GM18519 (cell line): ENCODE measurements around the gene NBAS.
"Not testable (repeated sequence)": the region's sequence is repeated elsewhere in the genome, so short reads cannot be mapped to it uniquely, and the experiment has no call there.

Experiments
- ATAC-seq: cut with Tn5 transposase; IDR thresholded peaks from one replicate; pipeline ENCODE4 v1.9.1; 2021; ENCODE audit warnings: mild to moderate bottlenecking, moderate library complexity; ENCODE audit not compliant: unreplicated experiment, low FRiP score

NBAS gene

DNA sequence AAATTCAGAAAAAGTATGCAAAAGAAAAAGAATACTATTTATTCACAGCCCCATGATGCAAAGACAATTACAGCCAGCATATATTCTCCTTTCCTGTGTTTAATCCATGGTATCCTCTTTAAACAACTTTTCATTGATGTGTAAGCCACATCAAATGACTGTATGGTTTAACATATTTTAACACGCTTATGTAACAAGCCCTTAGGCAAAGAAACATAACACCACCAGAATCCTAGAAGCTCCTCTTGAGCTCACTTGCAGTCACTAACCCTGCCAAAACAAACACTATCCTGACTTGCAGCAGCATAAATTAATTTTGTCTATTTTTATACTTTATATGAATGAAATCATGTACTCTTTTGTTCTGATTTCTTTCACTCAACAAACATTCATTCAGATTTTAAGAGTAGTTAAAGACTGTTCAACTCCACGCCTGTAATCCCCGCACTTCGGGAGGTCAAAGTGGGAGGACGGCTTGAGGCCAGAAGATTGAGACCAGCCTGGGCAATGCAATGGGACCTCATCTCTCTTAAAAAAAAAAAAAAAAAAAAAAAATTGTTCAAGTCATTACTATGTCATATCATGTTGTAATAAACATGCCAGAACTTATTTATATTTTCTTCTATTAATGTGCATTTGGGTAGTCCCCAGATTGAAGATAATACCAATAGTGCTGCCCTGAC lies 226.3 kb downstream of the NBAS start:
- no peak for ATAC-seq

DNA sequence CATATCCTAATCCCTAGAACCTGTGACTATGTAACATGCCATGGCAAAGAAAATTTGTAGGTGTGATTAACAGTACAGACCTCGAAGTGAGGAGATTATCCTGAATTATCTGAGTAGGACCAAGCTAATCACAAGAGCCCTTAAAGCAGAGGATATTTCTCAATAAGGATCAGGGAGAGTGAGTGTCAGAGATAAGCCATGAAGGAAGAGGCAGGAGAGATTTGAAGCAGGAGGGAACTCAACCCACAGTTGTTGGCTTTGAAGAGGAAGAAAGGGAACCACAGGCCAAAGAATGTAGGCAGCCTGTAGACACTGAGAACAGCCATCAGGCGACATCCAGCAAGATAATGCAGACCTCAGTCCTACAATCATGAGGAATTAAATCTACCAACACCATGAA lies 229.3 kb downstream of the NBAS start:
- no peak for ATAC-seq

DNA sequence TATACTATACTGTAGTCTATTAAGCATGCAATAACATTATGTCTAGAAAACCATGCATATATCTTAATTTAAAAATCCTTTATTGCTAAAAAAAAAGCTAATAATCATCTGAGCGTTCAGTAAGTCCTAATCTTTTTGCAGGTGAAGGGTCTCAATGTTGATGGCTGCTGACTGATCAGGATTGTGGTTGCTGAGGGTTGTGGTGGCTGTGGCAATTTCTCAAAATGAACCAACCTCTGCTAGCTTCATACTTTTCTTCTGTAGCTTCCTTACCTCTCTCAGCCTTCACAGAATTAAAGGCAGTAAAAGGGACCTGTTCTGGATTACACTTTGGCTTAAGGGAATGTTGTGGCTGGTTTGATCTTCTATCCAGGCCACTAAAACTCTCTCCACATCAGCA lies 235.8 kb downstream of the NBAS start:
- no peak for ATAC-seq

DNA sequence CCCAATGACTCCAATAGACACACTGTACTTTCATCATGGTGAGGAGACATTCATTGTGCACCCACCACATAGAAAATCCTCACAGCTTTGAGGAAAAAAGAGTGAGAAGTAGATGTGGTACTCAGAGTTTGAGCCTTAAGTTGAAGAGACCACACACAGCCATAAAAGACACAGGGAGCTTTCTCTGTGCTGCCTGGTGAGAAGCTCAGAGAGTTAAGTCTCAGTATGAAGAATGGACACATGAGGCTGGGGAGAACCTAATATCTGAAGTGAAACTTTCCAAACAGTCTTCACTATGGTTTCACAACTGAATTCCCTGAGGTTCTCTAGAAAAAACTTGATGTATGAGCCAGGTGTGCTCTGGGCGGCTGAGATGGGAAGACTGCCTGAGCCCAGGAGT lies 237.9 kb downstream of the NBAS start:
- ATAC-seq = no peak

DNA sequence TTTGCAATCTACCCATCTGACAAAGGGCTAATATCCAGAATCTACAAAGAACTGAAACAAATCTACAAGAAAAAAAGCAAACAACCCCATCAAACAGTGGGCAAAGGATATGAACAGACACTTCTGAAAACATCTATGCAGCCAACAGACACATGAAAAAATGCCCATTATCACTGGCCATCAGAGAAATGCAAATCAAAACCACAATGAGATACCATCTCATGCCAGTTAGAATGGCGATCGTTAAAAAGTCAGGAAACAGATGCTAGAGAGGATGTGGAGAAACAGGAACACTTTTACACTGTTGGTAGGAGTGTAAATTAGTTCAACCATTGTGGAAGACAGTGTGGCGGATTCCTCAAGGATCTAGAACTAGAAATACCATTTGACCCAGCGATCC lies 239.7 kb downstream of the NBAS start:
- not testable (repeated sequence) for ATAC-seq

DNA sequence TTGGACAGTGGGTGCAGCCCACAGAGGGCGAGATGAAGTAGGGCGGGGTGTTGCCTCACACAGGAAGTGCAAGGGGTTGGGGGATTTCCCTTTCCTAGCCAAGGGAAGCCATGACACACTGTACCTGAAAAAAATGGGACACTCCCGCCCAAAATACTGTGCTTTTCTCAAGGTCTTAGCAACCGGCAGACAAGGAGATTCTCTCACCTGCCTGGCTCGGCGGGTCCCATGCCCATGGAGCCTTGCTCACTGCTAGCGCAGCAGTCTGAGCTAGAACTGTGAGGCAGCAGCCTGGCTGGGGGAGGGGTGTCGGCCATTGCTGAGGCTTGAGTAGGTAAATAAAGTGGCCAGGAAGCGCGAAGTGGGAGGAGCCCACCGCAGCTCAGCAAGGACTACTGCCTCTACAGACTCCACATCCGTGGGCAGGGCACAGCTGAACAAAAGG lies 244.7 kb downstream of the NBAS start:
- ATAC-seq = no peak

DNA sequence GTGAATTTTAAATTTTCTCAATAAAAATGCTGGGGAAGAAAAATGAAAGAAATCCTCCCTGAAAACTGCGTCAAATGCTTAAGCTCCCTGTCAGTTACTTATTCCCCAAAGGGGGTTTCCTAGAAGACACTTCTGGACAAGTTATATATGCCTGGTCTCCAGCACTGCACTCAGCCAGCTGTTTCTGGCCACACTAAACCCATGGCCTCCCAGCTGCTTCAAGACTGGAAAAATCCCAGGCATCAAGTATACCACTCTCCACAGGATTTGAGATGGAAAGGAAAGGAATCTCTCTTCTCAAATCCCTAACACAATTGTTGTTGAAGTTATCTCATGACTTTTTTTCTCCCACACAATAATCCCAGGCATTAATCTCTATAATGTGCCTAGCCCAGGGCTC lies 245.7 kb downstream of the NBAS start:
- ATAC-seq = no peak

DNA sequence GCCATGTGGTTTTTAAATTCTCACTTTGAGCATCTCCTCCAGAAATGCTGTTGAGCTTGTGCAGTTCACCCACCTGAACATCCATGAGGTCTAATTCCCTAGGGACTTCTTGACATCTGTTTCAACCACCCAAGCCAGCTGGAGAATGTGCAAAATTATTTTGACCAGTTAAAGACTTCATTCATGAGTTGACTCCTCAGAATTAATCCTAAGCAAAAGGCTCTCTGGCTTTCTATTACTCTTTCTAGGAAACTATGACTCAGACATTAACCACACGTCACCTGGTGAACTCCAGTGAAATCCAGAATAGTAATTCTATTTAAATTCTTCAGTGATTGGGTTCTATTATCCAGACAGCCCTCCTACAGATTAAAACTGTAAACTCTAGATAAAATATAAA lies 247.5 kb downstream of the NBAS start:
- ATAC-seq = peak; percentile 80

DNA sequence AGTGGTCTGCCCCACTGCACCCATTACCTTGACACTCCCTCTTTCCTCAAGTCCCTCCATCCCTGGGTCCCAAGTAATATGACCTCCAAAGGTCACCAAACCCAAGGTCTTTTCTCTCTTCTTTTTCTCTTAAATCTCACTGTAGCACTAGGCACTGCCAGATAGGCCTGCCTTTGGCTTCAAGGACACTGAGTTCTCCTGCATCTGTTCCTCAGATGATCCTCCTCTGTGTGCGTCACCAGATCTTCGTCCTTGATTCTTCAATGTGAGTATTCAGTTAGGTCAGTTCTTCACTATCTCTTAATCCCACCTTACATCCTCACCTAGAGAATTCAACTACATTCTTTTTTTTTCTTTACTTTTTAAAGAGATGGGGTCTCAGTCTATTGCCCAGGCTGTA lies 249.2 kb downstream of the NBAS start:
- ATAC-seq = no peak

DNA sequence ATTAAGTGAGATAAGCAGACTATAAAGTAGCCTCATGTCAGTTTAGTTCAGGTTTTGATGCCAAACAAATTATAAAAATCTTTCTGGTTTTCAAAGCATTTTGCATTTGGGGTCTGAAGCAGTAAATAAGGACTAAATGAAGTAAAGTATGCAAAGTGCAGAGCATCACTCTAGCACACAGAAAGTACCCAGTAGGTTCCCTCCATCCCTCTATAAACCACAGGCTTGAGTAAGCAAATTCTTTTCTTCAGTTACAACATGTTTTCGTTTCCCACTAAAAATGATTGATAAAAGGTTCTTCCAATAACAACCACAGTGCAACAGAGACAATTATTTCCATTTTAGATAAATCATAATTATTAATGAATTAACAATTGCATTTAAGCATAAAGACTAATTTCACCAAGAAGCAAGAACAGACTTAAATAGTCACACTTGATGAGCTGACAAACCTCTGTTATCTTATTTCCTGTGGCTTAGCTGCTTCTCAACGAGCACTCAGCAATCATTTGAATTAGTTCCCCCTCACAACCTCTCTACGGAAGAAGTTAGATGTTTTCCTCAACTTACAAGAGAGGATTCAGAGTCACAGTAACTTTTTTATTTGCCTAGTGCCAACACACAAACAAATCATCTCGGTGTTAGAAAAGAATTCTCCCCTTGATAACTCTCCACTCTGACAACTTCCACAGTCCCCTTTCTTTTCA lies 249.8 kb downstream of the NBAS start:
- peak; percentile 42 for ATAC-seq

DNA sequence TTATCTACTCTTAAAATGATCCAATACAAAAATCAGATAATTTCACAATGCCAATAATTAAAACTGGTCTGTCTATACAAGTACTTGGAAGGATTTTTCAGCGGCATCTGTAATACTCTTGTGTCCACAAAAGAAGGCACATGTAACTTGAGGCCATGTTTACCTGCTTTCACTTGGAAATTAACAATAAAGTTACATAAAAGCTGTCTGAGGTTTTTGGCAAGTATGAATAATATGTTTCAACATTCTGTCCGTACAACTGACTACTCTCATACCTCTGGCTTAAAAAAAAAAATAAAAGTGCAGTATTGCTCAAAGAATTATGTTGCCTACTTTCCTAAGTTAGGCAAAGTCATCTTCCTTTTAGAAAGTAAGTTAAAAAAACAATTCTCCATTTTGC lies 253.6 kb downstream of the NBAS start:
- no peak for ATAC-seq

DNA sequence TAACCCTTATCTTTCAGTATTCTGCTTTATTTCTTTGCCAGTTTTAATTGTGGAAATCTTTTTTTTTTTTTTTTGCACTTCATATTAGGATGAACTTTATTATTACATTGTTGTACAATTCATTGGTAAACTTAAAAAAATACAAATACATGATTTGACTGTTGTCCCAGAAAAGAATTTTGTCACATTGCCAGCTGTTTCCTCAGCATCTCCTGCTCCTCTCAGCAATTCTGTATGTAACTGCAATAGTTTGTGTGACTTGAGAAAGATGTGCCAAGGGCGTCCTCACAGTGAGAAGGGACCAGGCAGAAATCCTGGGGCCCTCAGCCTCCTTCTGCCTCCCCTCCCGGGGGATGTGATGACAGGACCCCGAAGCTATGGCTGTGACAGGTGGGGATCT lies 254.4 kb downstream of the NBAS start:
- ATAC-seq = no peak

DNA sequence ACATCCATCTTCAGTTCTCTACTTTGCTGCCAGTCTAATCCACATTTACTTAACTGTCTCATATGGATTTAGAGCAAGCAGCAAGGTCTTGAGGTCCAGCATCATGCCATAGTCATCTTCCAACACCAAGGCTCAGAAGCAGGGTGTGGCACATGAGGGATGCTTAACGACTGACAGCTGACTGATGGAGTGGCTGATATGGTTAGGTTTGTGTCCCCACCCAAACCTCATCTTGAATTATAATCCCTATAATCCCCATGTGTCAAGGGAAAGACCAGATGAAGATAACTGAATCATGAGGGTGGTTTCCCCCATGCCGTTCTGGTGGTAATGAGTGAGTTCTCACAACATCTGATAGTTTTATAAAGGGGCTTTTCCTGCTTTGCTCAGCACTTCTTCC lies 257.3 kb downstream of the NBAS start:
- no peak for ATAC-seq

DNA sequence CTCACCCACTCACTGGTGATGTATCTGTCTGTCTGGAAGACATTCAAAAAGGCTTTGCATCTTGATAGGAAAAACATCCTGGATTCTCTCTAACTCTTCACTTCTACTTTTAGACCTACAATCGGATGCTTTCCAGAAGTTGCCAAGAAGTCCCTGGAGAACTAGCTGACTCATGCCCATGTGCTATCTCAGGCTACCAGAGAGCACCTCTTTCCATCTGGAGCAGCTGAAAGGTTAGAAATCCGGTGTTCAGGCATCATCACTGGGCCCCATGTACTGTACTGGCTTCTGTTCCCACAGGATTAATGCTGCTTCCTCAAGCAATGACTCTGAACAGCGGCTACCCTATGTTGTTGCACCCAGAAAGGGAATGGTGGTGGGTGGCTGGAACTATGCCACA lies 259.0 kb downstream of the NBAS start:
- no peak for ATAC-seq

DNA sequence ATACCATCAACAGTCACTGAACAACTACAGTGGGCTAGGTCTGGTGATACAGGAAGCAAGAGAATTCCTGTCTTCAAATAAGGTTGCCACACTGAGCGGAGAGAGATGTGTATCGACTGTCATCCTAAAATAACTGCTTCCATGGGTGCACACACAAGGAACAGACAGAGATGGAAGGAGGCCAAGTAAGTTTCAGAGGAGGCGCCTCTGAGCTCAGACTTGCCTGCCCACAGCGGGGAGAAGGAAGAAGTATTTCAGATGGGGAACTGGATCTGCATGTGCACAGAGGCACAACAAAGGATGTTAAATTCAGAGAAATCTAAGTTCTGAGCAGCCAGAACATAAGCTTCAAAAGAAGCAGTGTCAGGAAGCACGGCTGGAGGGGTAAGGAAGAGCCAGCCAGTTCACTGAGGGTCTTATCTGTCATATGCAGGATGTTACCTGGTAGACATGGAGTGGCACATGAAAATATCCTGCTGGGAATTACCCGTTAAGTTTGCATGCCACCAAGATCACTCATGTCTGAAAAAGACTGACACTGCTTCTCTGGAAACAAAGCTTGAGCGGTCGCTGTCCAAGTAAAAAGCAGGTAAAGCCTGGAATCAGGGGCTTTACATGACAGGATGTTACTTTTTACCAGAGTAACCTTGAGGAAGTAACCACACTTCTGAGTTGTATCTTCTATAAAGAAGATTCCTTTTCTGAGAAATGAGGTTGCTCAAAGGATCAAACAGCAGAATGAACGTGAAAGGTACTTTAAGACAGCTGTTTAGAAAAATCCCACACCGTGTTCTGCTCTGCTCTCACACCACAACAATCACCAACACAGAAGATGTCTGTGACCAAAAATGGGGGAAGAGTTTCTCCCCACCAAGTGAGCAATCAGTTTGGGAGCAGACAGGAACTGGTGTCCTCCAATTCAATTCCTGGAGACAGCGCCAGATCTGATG lies 260.2 kb downstream of the NBAS start:
- ATAC-seq = no peak

DNA sequence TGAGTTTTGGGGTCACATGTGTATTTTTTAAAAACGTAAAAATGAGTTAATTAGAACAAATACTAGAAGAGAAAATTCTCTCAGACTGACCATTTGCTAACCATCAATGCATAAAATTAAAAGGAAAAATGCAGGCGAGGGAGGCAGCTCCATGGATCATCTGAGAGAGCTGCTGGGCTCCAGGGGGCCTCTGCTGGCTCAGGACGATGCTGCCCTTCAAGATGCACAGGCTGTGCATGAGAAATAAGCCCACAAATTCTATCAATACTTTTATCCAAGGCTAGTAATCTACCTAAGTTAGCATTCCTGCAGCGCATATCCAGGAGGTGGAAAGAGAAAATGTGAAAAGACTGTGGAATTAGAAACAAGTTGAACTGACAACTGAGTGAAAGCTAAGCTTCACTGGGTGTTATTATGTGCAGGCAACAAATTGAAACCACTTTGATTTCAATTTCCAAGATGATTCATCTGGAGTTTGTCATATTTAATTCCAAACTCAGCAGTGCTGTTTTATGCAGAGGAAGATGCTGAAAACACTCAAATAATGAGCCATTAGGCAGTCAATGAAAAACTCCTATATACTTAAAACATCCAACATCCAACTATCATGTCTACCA lies 261.1 kb downstream of the NBAS start:
- no peak for ATAC-seq

DNA sequence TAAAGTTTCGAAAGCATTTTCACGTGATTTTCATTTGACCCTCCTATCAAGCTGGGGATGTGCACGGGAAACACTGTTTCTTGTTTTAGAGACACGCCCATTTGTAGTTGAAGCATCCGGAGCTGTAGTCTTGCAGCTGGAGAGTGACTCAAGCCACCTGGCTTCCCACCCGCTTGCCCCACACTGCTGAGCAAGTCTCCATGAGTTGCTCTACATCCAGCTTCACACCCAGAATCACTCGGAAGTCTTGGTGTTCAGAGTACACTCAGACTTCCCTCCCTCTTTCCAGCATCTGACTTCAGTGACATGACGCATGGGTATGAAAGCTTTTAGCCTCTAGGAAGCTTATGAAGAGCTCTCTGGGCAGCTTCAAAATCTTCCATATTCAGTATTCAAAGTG lies 262.4 kb downstream of the NBAS start:
- ATAC-seq = no peak

DNA sequence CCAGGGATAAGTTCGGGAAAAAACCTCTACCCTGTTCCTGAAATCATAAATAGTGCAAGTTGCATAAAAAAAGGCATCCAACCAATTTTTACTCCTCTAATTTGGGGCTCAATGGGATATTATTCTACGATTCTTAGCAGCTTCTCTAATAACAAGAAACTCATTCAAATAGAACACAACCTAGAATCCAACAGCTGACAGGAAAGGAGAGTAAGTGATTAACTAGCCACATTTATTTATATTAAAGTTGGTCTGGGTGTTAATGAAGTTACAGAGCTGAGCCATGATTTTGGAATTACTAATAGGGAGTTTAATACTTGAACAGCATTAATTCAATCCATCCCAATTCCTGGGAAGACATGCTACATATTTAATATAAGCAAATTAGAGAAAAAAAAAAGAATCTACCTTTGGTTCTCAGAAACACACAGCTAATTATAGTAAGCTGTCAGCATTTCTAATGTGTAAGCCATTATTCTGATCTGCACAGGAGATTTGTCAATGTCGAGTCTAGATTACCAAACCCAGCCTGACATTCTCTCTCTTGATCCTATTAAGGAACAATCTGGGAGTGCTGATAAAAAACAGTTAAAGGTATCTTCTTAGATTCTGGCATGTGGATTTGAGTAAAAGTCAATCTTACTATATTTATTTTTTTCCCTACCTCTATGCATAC lies 267.7 kb downstream of the NBAS start:
- ATAC-seq = no peak

DNA sequence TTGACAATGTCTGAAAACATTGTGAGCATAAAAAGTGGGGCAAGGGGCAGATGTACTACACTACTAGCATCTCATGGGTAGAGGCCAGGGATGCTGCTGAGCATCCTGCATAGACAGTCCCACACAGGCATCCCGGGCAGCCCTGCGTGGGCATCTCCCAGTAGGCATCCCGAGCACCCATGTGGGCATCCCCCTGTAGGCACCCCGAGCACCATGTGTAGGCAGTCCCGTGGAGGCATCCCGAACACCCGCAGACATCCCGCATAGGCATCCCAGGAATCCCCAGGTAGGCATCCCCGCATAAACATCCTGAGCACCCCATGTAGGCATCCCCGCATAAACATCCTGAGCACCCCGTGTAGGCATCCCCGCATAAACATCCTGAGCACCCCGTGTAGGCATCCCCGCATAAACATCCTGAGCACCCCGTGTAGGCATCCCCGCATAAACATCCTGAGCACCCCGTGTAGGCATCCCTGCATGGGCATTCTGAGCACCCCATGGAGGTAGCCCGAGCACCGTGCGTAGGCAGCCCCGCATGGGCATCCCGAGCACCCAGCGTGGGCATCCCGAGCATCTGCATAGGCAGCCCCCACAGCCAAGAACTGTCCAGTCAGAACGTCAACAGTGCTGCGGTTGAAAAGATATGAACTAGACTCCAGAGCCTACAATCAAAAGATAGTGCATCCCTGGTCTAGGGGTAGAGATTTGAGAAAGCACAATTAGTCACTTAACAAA lies 273.5 kb downstream of the NBAS start:
- no peak for ATAC-seq

DNA sequence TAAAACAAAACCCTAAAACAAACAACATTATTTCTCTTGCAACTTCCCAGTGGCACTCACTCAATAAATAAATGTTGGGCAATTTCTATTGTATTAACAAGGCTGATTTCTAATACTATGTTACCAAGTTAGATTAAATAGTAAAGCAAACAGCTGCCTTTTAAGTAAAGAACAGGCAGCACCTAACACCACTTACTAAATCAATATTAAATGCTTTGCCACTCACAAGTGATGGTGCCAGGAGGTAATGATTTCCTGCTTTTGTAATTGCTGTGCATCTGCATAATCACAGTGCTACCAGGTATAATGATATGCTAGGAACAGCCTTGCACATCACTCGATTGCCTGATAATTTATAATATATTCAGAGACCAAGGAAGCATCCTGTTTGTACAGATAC lies 276.5 kb downstream of the NBAS start:
- ATAC-seq = no peak
